SK-N-SH treated with all-trans-retinoic acid at 6 μM for 48 hours (cell line): ENCODE results near the gene STARD13.
"Not testable (repeated sequence)": the region's sequence is repeated elsewhere in the genome, so short reads cannot be mapped to it uniquely, and the experiment has no call there.

ENCODE experiments used
- ARNTL ChIP-seq: fragments of 450-650 bp; formaldehyde crosslinking; IDR thresholded peaks from 2 replicates; pipeline ENCODE4 v1.5.0; 2020; ENCODE audit warnings: low read depth, mild to moderate bottlenecking, moderate library complexity, borderline replicate concordance
- BACH2 ChIP-seq: fragments of 250-450 bp; sonication (Bioruptor Pico); IDR thresholded peaks from 2 replicates; pipeline ENCODE4 v1.9.0; 2021; ENCODE audit warnings: mild to moderate bottlenecking, borderline replicate concordance
- CSRNP3 ChIP-seq: fragments of 250-450 bp; sonication (Bioruptor Pico); IDR thresholded peaks from 2 replicates; pipeline ENCODE4 v1.5.1; 2021; ENCODE audit warnings: mild to moderate bottlenecking, moderate library complexity
- ISL1 ChIP-seq: fragments of 250-450 bp; sonication (Bioruptor Pico); IDR thresholded peaks from 2 replicates; pipeline ENCODE4 v2.1.2; 2022; ENCODE audit warnings: mild to moderate bottlenecking, moderate library complexity
- POU6F1 ChIP-seq: fragments of 250-450 bp; sonication (Bioruptor Pico); IDR thresholded peaks from 2 replicates; pipeline ENCODE4 v1.8.0; 2021; ENCODE audit warnings: low read depth, mild to moderate bottlenecking, moderate library complexity, borderline replicate concordance
- RARB ChIP-seq: fragments of 250-450 bp; sonication (Bioruptor Pico); IDR thresholded peaks from 2 replicates; pipeline ENCODE4 v1.8.0; 2021; ENCODE audit warnings: mild to moderate bottlenecking, moderate library complexity
- SNAI2 ChIP-seq: fragments of 250-450 bp; sonication (Bioruptor Pico); IDR thresholded peaks from 2 replicates; pipeline ENCODE4 v1.5.0; 2020; ENCODE audit warnings: mild to moderate bottlenecking, moderate library complexity
- TOX ChIP-seq: fragments of 250-450 bp; sonication (Bioruptor Pico); IDR thresholded peaks from 2 replicates; pipeline ENCODE4 v1.8.0; 2021; ENCODE audit warnings: mild to moderate bottlenecking, moderate library complexity, borderline replicate concordance
- ZC3H10 ChIP-seq: fragments of 250-450 bp; sonication (Bioruptor Pico); IDR thresholded peaks from 2 replicates; pipeline ENCODE4 v1.5.1; 2021; ENCODE audit warnings: mild to moderate bottlenecking, moderate library complexity
- ZFP3 ChIP-seq: fragments of 250-450 bp; sonication (Bioruptor Pico); IDR thresholded peaks from 2 replicates; pipeline ENCODE4 v1.5.0; 2020; ENCODE audit warnings: mild to moderate bottlenecking, moderate library complexity
- ZFP30 ChIP-seq: fragments of 450-650 bp; formaldehyde crosslinking; IDR thresholded peaks from 2 replicates; pipeline ENCODE4 v1.5.0; 2022; ENCODE audit warnings: mild to moderate bottlenecking, moderate library complexity
- ZNF8 ChIP-seq: fragments of 450-650 bp; formaldehyde crosslinking; IDR thresholded peaks from 2 replicates; pipeline ENCODE4 v1.5.0; 2020; ENCODE audit warnings: mild to moderate bottlenecking, moderate library complexity
- TF ChIP-seq, protein P1 (sequence below): fragments of 250-450 bp; sonication (Bioruptor Pico); IDR thresholded peaks from 2 replicates; pipeline ENCODE4 v1.8.0; 2020; ENCODE audit warnings: mild to moderate bottlenecking, moderate library complexity, borderline replicate concordance
- TF ChIP-seq, protein P2 (sequence below): fragments of 250-450 bp; sonication (Bioruptor Pico); IDR thresholded peaks from 2 replicates; pipeline ENCODE4 v1.5.1; 2020; ENCODE audit warnings: low read depth, mild to moderate bottlenecking, moderate library complexity

GRCh38 chr13:33242372-33242771, 43.2 kb downstream of the STARD13 start:
- TF ChIP-seq CSRNP3; ISL1 (CRISPR knock-in tag); RARB; ZFP3 (CRISPR knock-in tag); POU6F1 (CRISPR knock-in tag); ZFP30 (CRISPR knock-in tag); ARNTL; SNAI2 (CRISPR knock-in tag); BACH2; ZNF8; ZC3H10 (CRISPR knock-in tag); TOX: not testable (repeated sequence)
- TF ChIP-seq, protein P1, sequence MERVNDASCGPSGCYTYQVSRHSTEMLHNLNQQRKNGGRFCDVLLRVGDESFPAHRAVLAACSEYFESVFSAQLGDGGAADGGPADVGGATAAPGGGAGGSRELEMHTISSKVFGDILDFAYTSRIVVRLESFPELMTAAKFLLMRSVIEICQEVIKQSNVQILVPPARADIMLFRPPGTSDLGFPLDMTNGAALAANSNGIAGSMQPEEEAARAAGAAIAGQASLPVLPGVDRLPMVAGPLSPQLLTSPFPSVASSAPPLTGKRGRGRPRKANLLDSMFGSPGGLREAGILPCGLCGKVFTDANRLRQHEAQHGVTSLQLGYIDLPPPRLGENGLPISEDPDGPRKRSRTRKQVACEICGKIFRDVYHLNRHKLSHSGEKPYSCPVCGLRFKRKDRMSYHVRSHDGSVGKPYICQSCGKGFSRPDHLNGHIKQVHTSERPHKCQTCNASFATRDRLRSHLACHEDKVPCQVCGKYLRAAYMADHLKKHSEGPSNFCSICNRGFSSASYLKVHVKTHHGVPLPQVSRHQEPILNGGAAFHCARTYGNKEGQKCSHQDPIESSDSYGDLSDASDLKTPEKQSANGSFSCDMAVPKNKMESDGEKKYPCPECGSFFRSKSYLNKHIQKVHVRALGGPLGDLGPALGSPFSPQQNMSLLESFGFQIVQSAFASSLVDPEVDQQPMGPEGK, result not testable (repeated sequence)
- TF ChIP-seq, protein P2, sequence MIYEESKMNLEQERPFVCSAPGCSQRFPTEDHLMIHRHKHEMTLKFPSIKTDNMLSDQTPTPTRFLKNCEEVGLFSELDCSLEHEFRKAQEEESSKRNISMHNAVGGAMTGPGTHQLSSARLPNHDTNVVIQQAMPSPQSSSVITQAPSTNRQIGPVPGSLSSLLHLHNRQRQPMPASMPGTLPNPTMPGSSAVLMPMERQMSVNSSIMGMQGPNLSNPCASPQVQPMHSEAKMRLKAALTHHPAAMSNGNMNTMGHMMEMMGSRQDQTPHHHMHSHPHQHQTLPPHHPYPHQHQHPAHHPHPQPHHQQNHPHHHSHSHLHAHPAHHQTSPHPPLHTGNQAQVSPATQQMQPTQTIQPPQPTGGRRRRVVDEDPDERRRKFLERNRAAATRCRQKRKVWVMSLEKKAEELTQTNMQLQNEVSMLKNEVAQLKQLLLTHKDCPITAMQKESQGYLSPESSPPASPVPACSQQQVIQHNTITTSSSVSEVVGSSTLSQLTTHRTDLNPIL (CRISPR knock-in tag), result not testable (repeated sequence)
